ENCODE results near the gene NDST1.

DNA sequence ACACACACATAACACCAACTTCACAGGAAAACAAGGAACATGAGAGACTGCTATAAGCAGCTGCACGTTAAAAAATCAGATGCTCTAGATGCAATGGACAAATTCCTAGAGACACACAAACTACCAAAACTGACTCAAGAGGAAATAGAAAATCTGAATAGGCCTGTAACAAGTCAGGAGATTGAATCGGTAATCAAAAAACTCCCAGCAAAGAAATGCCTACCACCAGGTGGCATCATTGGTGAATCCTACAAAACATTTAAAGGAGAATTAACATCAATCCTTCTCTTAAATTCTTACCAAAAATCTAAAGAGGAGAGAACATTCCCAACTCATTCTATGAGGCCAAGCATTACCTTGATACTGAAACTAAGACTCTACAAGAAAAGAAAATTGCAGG, 54.9 kb downstream of the NDST1 start:
- no peak for TF ChIP-seq EZH2phosphoT487 (conservative IDR thresholded peaks at IDR 0.05; ENCODE audit: low read length)
- TF ChIP-seq, protein P1, sequence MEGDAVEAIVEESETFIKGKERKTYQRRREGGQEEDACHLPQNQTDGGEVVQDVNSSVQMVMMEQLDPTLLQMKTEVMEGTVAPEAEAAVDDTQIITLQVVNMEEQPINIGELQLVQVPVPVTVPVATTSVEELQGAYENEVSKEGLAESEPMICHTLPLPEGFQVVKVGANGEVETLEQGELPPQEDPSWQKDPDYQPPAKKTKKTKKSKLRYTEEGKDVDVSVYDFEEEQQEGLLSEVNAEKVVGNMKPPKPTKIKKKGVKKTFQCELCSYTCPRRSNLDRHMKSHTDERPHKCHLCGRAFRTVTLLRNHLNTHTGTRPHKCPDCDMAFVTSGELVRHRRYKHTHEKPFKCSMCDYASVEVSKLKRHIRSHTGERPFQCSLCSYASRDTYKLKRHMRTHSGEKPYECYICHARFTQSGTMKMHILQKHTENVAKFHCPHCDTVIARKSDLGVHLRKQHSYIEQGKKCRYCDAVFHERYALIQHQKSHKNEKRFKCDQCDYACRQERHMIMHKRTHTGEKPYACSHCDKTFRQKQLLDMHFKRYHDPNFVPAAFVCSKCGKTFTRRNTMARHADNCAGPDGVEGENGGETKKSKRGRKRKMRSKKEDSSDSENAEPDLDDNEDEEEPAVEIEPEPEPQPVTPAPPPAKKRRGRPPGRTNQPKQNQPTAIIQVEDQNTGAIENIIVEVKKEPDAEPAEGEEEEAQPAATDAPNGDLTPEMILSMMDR (IDR thresholded peaks at IDR 0.05; ENCODE audit: insufficient read depth, low read length, poor library complexity, severe bottlenecking), result peak; percentile 49
